ENCODE measurements around the gene RHCE. TPM values are rescaled to one million over a fixed set of nuclear protein-coding genes. Genes with fewer than 3 reads are reported as not detected.
"Not testable (repeated sequence)": the region's sequence is repeated elsewhere in the genome, so short reads cannot be mapped to it uniquely, and the experiment has no call there.

Gene RHCE
- total RNA-seq, 1 experiment from 2014 or later = not detected

GRCh38 chr1:25382543-25382942, 38.1 kb downstream of the RHCE start:
- H3K27ac ChIP-seq (ENCODE audit: low read depth, low read length, poor library complexity, severe bottlenecking); POLR2A ChIA-PET (ENCODE audit: low non-redundant PET); H3K4me1 ChIP-seq (ENCODE audit: insufficient read depth, low read length, poor library complexity, severe bottlenecking); H3K27me3 ChIP-seq (replicated peaks; ENCODE audit: insufficient read depth, low read depth, low read length, poor library complexity); DNase-seq (ENCODE audit: low spot score); CTCF ChIA-PET; H3K9me3 ChIP-seq (ENCODE audit: low read depth, low read length, poor library complexity, severe bottlenecking); H3K4me3 ChIP-seq (ENCODE audit: low read depth, low read length, poor library complexity, severe bottlenecking); intact Hi-C loops (cut with micrococcal nuclease; ENCODE audit: unreplicated experiment); H3K36me3 ChIP-seq (ENCODE audit: insufficient read depth, low read length, poor library complexity, severe bottlenecking); BruUV-seq (replicated peaks): not testable (repeated sequence)

- BruUV-seq (replicated peaks); CTCF ChIA-PET; intact Hi-C loops (cut with micrococcal nuclease; ENCODE audit: unreplicated experiment): not testable (repeated sequence)
These were observed 42.3 kb downstream of the RHCE start for GRCh38 chr1:25378367-25378766.

GRCh38 chr1:25371757-25372156, 48.9 kb downstream of the RHCE start:
- DNase-seq (ENCODE audit: low spot score) = peak; percentile 71
- H3K4me3 ChIP-seq (ENCODE audit: low read depth, low read length, poor library complexity, severe bottlenecking); POLR2A ChIA-PET (ENCODE audit: low non-redundant PET); H3K9me3 ChIP-seq (ENCODE audit: low read depth, low read length, poor library complexity, severe bottlenecking); intact Hi-C loops (cut with micrococcal nuclease; ENCODE audit: unreplicated experiment); H3K4me1 ChIP-seq (ENCODE audit: insufficient read depth, low read length, poor library complexity, severe bottlenecking); H3K27ac ChIP-seq (ENCODE audit: low read depth, low read length, poor library complexity, severe bottlenecking); BruUV-seq (replicated peaks); H3K36me3 ChIP-seq (ENCODE audit: insufficient read depth, low read length, poor library complexity, severe bottlenecking); H3K27me3 ChIP-seq (replicated peaks; ENCODE audit: insufficient read depth, low read depth, low read length, poor library complexity): not testable (repeated sequence)
- CTCF ChIA-PET = interaction anchor here (0.6 kb wide), 1 partner anchor 463 kb away, joined by 3 read pairs; no protein-coding TSS in a partner anchor

More at GRCh38 chr1:25378367-25378766, 42.3 kb downstream of the RHCE start:
- H3K27ac ChIP-seq (ENCODE audit: low read depth, low read length, poor library complexity, severe bottlenecking); H3K4me1 ChIP-seq (ENCODE audit: insufficient read depth, low read length, poor library complexity, severe bottlenecking); H3K9me3 ChIP-seq (ENCODE audit: low read depth, low read length, poor library complexity, severe bottlenecking); H3K27me3 ChIP-seq (replicated peaks; ENCODE audit: insufficient read depth, low read depth, low read length, poor library complexity); H3K4me3 ChIP-seq (ENCODE audit: low read depth, low read length, poor library complexity, severe bottlenecking); DNase-seq (ENCODE audit: low spot score); H3K36me3 ChIP-seq (ENCODE audit: insufficient read depth, low read length, poor library complexity, severe bottlenecking); POLR2A ChIA-PET (ENCODE audit: low non-redundant PET): not testable (repeated sequence)

GRCh38 chr1:25369691-25370271, 50.8 kb downstream of the RHCE start:
- DNase-seq (ENCODE audit: low spot score); CTCF ChIA-PET; H3K36me3 ChIP-seq (ENCODE audit: insufficient read depth, low read length, poor library complexity, severe bottlenecking); H3K9me3 ChIP-seq (ENCODE audit: low read depth, low read length, poor library complexity, severe bottlenecking); H3K4me3 ChIP-seq (ENCODE audit: low read depth, low read length, poor library complexity, severe bottlenecking); H3K4me1 ChIP-seq (ENCODE audit: insufficient read depth, low read length, poor library complexity, severe bottlenecking); POLR2A ChIA-PET (ENCODE audit: low non-redundant PET); H3K27me3 ChIP-seq (replicated peaks; ENCODE audit: insufficient read depth, low read depth, low read length, poor library complexity); H3K27ac ChIP-seq (ENCODE audit: low read depth, low read length, poor library complexity, severe bottlenecking); intact Hi-C loops (cut with micrococcal nuclease; ENCODE audit: unreplicated experiment); BruUV-seq (replicated peaks): not testable (repeated sequence)

- Histone ChIP-seq H3K4me3 (ENCODE audit: low read depth, low read length, poor library complexity, severe bottlenecking) (no peak overlapping the region), H3K9me3 (ENCODE audit: low read depth, low read length, poor library complexity, severe bottlenecking) (no peaks in the 10 kb centered on the region), H3K27ac (ENCODE audit: low read depth, low read length, poor library complexity, severe bottlenecking) (no peak overlapping the region), H3K36me3 (ENCODE audit: insufficient read depth, low read length, poor library complexity, severe bottlenecking) (no peaks in the 10 kb centered on the region), H3K4me1 (ENCODE audit: insufficient read depth, low read length, poor library complexity, severe bottlenecking) (peaks cover 9% of the 10 kb centered on the region), H3K27me3 (replicated peaks; ENCODE audit: insufficient read depth, low read depth, low read length, poor library complexity) (no peaks in the 10 kb centered on the region)
- DNase-seq (ENCODE audit: low spot score) = no peak
- ChIA-PET POLR2A (ENCODE audit: low non-redundant PET) (no interaction called here), CTCF (no interaction called here)
- TF ChIP-seq EZH2 (IDR thresholded peaks at IDR 0.05; ENCODE audit: borderline replicate concordance, low read depth, low read length, poor library complexity, severe bottlenecking) (no peak), CTCF (conservative IDR thresholded peaks at IDR 0.05; ENCODE audit: low read depth, low read length) (no peak)
- no TSS peak for BruUV-seq (replicated peaks)
- intact Hi-C loops (cut with micrococcal nuclease; ENCODE audit: unreplicated experiment) = no loop called here
These were observed 51.4 kb downstream of the RHCE start for GRCh38 chr1:25369241-25369640.

- CTCF ChIA-PET = not testable (repeated sequence)
These were observed 57.7 kb downstream of the RHCE start for GRCh38 chr1:25362634-25363559.

More at GRCh38 chr1:25362634-25363559, 57.7 kb downstream of the RHCE start:
- H3K27me3 ChIP-seq (replicated peaks; ENCODE audit: insufficient read depth, low read depth, low read length, poor library complexity); BruUV-seq (replicated peaks); intact Hi-C loops (cut with micrococcal nuclease; ENCODE audit: unreplicated experiment); DNase-seq (ENCODE audit: low spot score); POLR2A ChIA-PET (ENCODE audit: low non-redundant PET); H3K27ac ChIP-seq (ENCODE audit: low read depth, low read length, poor library complexity, severe bottlenecking); H3K9me3 ChIP-seq (ENCODE audit: low read depth, low read length, poor library complexity, severe bottlenecking); H3K4me3 ChIP-seq (ENCODE audit: low read depth, low read length, poor library complexity, severe bottlenecking); H3K4me1 ChIP-seq (ENCODE audit: insufficient read depth, low read length, poor library complexity, severe bottlenecking): not testable (repeated sequence)
- peaks cover 12% of the 10 kb centered on the region for H3K36me3 ChIP-seq (ENCODE audit: insufficient read depth, low read length, poor library complexity, severe bottlenecking)

All from A673 (cell line).